Tibial nerve (tissue), 4 donors: ENCODE results near the gene RERGL. TPM values are rescaled to one million over a fixed set of nuclear protein-coding genes. Genes with fewer than 3 reads are reported as not detected.
"Not testable (repeated sequence)": the region's sequence is repeated elsewhere in the genome, so short reads cannot be mapped to it uniquely, and the experiment has no call there.

Experiments used
- DNase-seq, 2 donors: peaks; one replicate each; pipeline ENCODE4 v3.0.0-alpha.2; 2019; ENCODE audit warnings: low spot score in 2 of 2
- H3K27ac ChIP-seq, 4 donors: fragments of 200-600 bp; sonication (generic) in 3 of 4; one replicate each; pipeline ENCODE4 v1.5.1; 2017 to 2019; ENCODE audit warnings: mild to moderate bottlenecking in 1 of 4
- H3K27me3 ChIP-seq, 2 donors: fragments of 200-600 bp; sonication (generic) in 1 of 2; one replicate each; pipeline versions ENCODE4 v1.5.1 to v1.6.0; 2017 to 2019
- H3K36me3 ChIP-seq, 3 donors: fragments of 200-600 bp; sonication (generic); one replicate each; pipeline ENCODE4 v1.5.1; 2018 to 2019
- H3K4me1 ChIP-seq, 4 donors: fragments of 200-600 bp; sonication (generic) in 3 of 4; one replicate each; pipeline ENCODE4 v1.5.1; 2017 to 2019
- H3K4me3 ChIP-seq, 4 donors: fragments of 200-600 bp; sonication (generic) in 3 of 4; one replicate each; pipeline ENCODE4 v1.5.1; 2017 to 2019; ENCODE audit warnings: mild to moderate bottlenecking in 1 of 4, moderate library complexity in 1 of 4
- H3K9me3 ChIP-seq, 4 donors: fragments of 200-600 bp; sonication (generic) in 3 of 4; one replicate each; pipeline ENCODE4 v1.5.1; 2017 to 2019
- EP300 ChIP-seq, 2 donors: sonication (generic); formaldehyde crosslinking; IDR thresholded peaks; one replicate each; pipeline ENCODE4 v1.6.1; 2017; ENCODE audit warnings: antibody characterized with exemption in 2 of 2, mild to moderate bottlenecking in 1 of 2
- POLR2A ChIP-seq, 2 donors: fragments of 450-650 bp; IDR thresholded peaks; one replicate each; pipeline ENCODE4 v1.6.1; 2017; ENCODE audit warnings: antibody characterized with exemption in 2 of 2, mild to moderate bottlenecking in 2 of 2, moderate library complexity in 2 of 2
- WGBS, 2 donors: methylation state at CpG; one replicate each; pipeline ENCODE4 v1.1.5; 2018; 5-methylcytosine and 5-hydroxymethylcytosine counted together
- total RNA-seq, 4 donors: library from RNA; depleted of rRNA; stranded (reverse); fragments of >200 nt; gene quantifications; one replicate each; pipeline ENCODE4 v1.1.0, GENCODE V29; 2016
- TF ChIP-seq, protein P1 (sequence below), 5 experiments: fragments of 200-600 bp in 3 of 5; fragments of 450-650 bp in 2 of 5; sonication (generic) in 3 of 5; IDR thresholded peaks; one replicate each; pipeline ENCODE4 v1.5.1; 2016 to 2019; ENCODE audit warnings: antibody characterized with exemption in 5 of 5, mild to moderate bottlenecking in 3 of 5, moderate library complexity in 2 of 5

RERGL gene
- total RNA-seq, 4 donors from 2014 or later = 6.3 to 18.4 (median 8.8) TPM

DNA sequence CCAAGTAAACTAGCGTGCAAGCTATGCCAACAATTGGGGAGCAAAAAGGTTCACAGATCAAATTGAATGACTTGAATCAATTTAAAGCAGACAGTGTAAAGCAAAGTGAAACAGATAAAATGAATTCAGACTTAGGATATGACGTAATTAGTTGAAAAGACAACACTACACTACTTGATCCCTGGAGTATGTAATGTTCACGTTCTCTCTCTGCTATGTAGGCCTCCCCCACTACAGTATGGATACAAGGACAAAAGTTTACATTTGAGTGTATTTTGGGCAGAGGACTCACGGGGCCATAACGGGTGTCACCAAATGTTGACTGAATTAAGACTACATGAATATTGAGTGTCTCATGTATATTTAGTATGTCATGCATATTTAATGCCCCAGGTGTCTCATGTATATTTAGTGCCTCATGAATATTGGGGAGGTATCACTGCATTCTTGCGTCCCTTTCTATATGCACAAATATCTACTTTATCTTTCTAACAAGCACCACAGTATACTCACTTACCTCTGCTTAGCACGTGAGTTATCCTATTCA is 44.5 kb downstream of the RERGL start:
- no peak for TF ChIP-seq POLR2A (IDR thresholded peaks at IDR 0.05)
- TF ChIP-seq, protein P1, sequence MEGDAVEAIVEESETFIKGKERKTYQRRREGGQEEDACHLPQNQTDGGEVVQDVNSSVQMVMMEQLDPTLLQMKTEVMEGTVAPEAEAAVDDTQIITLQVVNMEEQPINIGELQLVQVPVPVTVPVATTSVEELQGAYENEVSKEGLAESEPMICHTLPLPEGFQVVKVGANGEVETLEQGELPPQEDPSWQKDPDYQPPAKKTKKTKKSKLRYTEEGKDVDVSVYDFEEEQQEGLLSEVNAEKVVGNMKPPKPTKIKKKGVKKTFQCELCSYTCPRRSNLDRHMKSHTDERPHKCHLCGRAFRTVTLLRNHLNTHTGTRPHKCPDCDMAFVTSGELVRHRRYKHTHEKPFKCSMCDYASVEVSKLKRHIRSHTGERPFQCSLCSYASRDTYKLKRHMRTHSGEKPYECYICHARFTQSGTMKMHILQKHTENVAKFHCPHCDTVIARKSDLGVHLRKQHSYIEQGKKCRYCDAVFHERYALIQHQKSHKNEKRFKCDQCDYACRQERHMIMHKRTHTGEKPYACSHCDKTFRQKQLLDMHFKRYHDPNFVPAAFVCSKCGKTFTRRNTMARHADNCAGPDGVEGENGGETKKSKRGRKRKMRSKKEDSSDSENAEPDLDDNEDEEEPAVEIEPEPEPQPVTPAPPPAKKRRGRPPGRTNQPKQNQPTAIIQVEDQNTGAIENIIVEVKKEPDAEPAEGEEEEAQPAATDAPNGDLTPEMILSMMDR (IDR thresholded peaks at IDR 0.05) = no peak
- TF ChIP-seq EP300 (IDR thresholded peaks at IDR 0.05) = no peak
- WGBS, 2 donors = 78 to 80% methylated on average over 7 of the region's 7 CpGs

DNA sequence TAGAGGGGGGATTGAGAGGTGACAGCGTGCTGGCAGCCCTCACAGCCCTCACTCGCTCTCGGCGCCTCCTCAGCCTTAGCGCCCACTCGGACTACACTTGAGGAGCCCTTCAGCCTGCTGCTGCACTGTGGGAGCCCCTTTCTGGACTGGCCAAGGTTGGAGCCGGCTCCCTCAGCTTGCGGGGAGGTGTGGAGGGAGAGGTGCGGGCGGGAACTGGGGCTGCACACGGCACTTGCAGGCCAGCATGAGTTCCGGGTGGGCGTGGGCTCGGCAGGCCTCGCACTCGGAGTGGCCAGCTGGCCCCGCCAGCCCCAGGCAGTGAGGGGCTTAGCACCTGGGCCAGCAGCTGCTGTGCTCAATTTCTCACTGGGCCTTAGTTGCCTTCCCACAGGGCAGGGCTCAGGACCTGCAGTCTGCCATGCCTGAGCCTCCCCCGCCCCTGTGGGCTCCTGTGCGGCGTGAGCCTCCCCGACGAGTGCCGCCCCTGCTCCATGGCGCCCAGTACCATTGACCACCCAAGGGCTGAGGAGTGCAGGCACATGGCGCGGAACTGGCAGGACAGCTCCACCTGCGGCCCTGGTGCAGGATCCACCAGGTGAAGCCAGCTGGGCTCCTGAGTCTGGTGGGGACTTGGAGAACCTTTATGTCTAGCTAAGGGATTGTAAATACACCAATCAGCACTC is 49.8 kb downstream of the RERGL start:
- H3K4me1 ChIP-seq, H3K27me3 ChIP-seq, H3K27ac ChIP-seq, H3K9me3 ChIP-seq, H3K36me3 ChIP-seq, H3K4me3 ChIP-seq, DNase-seq: not testable (repeated sequence)
- 92 to 98% methylated on average over 17 to 19 of the region's 27 CpGs for WGBS, 2 donors

More for the DNA sequence above, 44.5 kb downstream of the RERGL start:
- no peaks in the 10 kb centered on the region for H3K36me3 ChIP-seq
- no peak overlapping the region for H3K27ac ChIP-seq
- peaks cover 0 to 6% (median 0%) of the 10 kb centered on the region in 4 donors for H3K9me3 ChIP-seq
- no peaks in the 10 kb centered on the region for H3K4me1 ChIP-seq
- no peak overlapping the region for H3K4me3 ChIP-seq
- H3K27me3 ChIP-seq = no peaks in the 10 kb centered on the region
- no peak for DNase-seq

Other genes with a start within 250 kb of the RERGL start
- under 1 TPM in 1 of 4 donors, not detected in 3; 0.30 TPM for gene PIK3C2G, start 171.3 kb upstream of the RERGL start, total RNA-seq